Left ventricle myocardium inferior (tissue), 1 donor: Measurements from ENCODE around the gene NGB. TPM values are rescaled to one million over a fixed set of nuclear protein-coding genes. Genes with fewer than 3 reads are reported as not detected.

ENCODE experiments used
- DNase-seq: peaks from one replicate; pipeline ENCODE4 v3.0.0-alpha.2; 2020
- H3K27ac ChIP-seq: fragments of 200-600 bp; replicated peaks from 2 replicates; pipeline ENCODE4 v1.8.0; 2021
- H3K27me3 ChIP-seq: fragments of 200-600 bp; 2 replicates; pipeline ENCODE4 v1.8.0; 2021; ENCODE audit warnings: low read depth
- H3K36me3 ChIP-seq: fragments of 200-600 bp; 2 replicates; pipeline ENCODE4 v1.8.0; 2021
- H3K4me1 ChIP-seq: fragments of 200-600 bp; 2 replicates; pipeline ENCODE4 v1.8.0; 2021
- H3K4me3 ChIP-seq: fragments of 200-600 bp; 2 replicates; pipeline ENCODE4 v1.8.0; 2021; ENCODE audit warnings: mild to moderate bottlenecking, moderate library complexity
- H3K9me3 ChIP-seq: fragments of 200-600 bp; replicated peaks from 2 replicates; pipeline ENCODE4 v1.8.0; 2021
- CTCF ChIP-seq: fragments of 200-600 bp; IDR thresholded peaks from 2 replicates; pipeline ENCODE4 v1.8.0; 2021; ENCODE audit warnings: antibody characterized with exemption, mild to moderate bottlenecking, borderline replicate concordance
- intact Hi-C: fragments of 100-400 bp; cut with micrococcal nuclease; formaldehyde crosslinking; loops from one replicate; pipeline ENCODE4 v1.11.0; 2022
- total RNA-seq: library from RNA; stranded (reverse); fragmentation: NEBNext Ultra II Directional; extraction: Animal tissue kit (Norgen Biotek cat#: 25700); gene quantifications from one replicate; pipeline ENCODE4 v1.2.1, GENCODE V29; 2021
- donor health status: DM: no; HTN: yes; CAD: no; lungs with severe emphysema.

The NGB gene
- total RNA-seq, 1 donor from 2014 or later: not detected

GRCh38 chr14:77311217-77311616 lies 40.2 kb upstream of the NGB start:
- no peaks in the 10 kb centered on the region for H3K9me3 ChIP-seq
- TF ChIP-seq CTCF: no peak
- H3K36me3 ChIP-seq: peaks cover 3% of the 10 kb centered on the region
- intact Hi-C loops: loop anchor here (10.0 kb wide), 1 partner anchor 436 kb away; no protein-coding TSS in a partner anchor
- H3K27ac ChIP-seq: no peak overlapping the region
- no peaks in the 10 kb centered on the region for H3K27me3 ChIP-seq
- no peak for DNase-seq
- peaks cover 35% of the 10 kb centered on the region for H3K4me1 ChIP-seq
- H3K4me3 ChIP-seq: no peak overlapping the region

- H3K9me3 ChIP-seq: no peaks in the 10 kb centered on the region
- peaks cover 23% of the 10 kb centered on the region for H3K4me1 ChIP-seq
- intact Hi-C loops: loop anchor here (10.0 kb wide), 1 partner anchor 435 kb away; no protein-coding TSS in a partner anchor
- H3K27ac ChIP-seq: no peak overlapping the region
- H3K36me3 ChIP-seq: peaks cover 15% of the 10 kb centered on the region
- DNase-seq: no peak
- no peak overlapping the region for H3K4me3 ChIP-seq
- H3K27me3 ChIP-seq: no peaks in the 10 kb centered on the region
- TF ChIP-seq CTCF: no peak
These were observed 39.0 kb upstream of the NGB start for GRCh38 chr14:77310026-77310425.

- H3K27ac ChIP-seq: no peak overlapping the region
- intact Hi-C loops: no loop called here
- TF ChIP-seq CTCF: no peak
- no peak for DNase-seq
- H3K4me3 ChIP-seq: no peak overlapping the region
- H3K9me3 ChIP-seq: no peaks in the 10 kb centered on the region
- no peaks in the 10 kb centered on the region for H3K27me3 ChIP-seq
- H3K36me3 ChIP-seq: peaks cover 24% of the 10 kb centered on the region
- peaks cover 14% of the 10 kb centered on the region for H3K4me1 ChIP-seq
These were observed 38.1 kb upstream of the NGB start for GRCh38 chr14:77309131-77309530.

- Histone ChIP-seq H3K4me1 (no peaks in the 10 kb centered on the region), H3K27me3 (no peaks in the 10 kb centered on the region), H3K4me3 (no peak overlapping the region), H3K9me3 (no peaks in the 10 kb centered on the region), H3K27ac (peak overlapping the region; percentile 3), H3K36me3 (peaks cover 44% of the 10 kb centered on the region)
- intact Hi-C loops: no loop called here
- TF ChIP-seq CTCF: no peak
- no peak for DNase-seq
These were observed 36.0 kb upstream of the NGB start for GRCh38 chr14:77306851-77307496.

- Histone ChIP-seq H3K27ac (peak overlapping the region; percentile 4), H3K4me3 (no peak overlapping the region), H3K9me3 (no peaks in the 10 kb centered on the region), H3K4me1 (peaks cover 4% of the 10 kb centered on the region), H3K36me3 (peaks cover 44% of the 10 kb centered on the region), H3K27me3 (no peaks in the 10 kb centered on the region)
- intact Hi-C loops: no loop called here
- DNase-seq: no peak
- TF ChIP-seq CTCF: no peak
These were observed 35.4 kb upstream of the NGB start for GRCh38 chr14:77306416-77306815.
